ENCODE results near the gene ENPEP.

DNA sequence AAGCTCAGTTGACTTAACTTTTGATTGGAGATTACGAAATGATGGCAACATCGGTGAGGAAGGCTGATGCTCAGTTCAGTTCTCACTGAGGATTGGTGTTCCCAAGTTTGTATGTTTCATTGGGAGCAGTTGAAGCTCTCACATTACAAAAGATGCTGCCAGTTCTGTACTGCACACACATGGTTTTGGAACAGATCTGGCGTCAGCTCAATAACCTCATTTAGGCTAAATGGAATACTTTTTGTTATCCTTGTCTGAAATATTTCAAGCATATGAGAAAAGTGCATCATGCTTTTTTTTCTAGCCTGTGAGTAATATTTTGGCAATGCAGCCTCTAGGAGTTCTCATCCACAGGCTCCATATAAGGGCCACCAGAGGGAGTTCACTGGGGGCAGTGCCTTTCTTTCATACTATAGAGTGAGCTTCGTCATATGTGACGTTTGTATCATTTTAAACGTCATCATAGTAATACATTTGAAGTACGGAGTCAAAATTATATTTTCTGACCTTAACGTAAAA is 4.1 kb downstream of the ENPEP start:
- TF ChIP-seq EZH2phosphoT487 (IDR thresholded peaks at IDR 0.05; ENCODE audit: low read depth, severe bottlenecking, unreplicated experiment) (no peak), EZH2 (IDR thresholded peaks at IDR 0.05; ENCODE audit: borderline replicate concordance) (no peak)
- TF ChIP-seq, protein P1, sequence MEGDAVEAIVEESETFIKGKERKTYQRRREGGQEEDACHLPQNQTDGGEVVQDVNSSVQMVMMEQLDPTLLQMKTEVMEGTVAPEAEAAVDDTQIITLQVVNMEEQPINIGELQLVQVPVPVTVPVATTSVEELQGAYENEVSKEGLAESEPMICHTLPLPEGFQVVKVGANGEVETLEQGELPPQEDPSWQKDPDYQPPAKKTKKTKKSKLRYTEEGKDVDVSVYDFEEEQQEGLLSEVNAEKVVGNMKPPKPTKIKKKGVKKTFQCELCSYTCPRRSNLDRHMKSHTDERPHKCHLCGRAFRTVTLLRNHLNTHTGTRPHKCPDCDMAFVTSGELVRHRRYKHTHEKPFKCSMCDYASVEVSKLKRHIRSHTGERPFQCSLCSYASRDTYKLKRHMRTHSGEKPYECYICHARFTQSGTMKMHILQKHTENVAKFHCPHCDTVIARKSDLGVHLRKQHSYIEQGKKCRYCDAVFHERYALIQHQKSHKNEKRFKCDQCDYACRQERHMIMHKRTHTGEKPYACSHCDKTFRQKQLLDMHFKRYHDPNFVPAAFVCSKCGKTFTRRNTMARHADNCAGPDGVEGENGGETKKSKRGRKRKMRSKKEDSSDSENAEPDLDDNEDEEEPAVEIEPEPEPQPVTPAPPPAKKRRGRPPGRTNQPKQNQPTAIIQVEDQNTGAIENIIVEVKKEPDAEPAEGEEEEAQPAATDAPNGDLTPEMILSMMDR (IDR thresholded peaks at IDR 0.05; ENCODE audit: poor library complexity) = peak; percentile 17

All from hepatocyte (in vitro differentiated cells).